ENCODE measurements around the gene CRHR2.

The CRHR2 gene

GRCh38 chr7:30706908-30707307, 24.7 kb upstream of the CRHR2 start:
- DNase-seq (ENCODE audit: low read depth, low spot score) = no peak

- DNase-seq (ENCODE audit: low read depth, low spot score) = no peak
These were observed 24.1 kb upstream of the CRHR2 start for GRCh38 chr7:30706316-30706715.

GRCh38 chr7:30705596-30705995, 23.3 kb upstream of the CRHR2 start:
- no peak for DNase-seq (ENCODE audit: low read depth, low spot score)

GRCh38 chr7:30705008-30705407, 22.8 kb upstream of the CRHR2 start:
- no peak for DNase-seq (ENCODE audit: low read depth, low spot score)

GRCh38 chr7:30703756-30704155, 21.5 kb upstream of the CRHR2 start:
- DNase-seq (ENCODE audit: low read depth, low spot score) = no peak

GRCh38 chr7:30702200-30702599, 19.9 kb upstream of the CRHR2 start:
- DNase-seq (ENCODE audit: low read depth, low spot score) = no peak

- no peak for DNase-seq (ENCODE audit: low read depth, low spot score)
These were observed 18.7 kb upstream of the CRHR2 start for GRCh38 chr7:30700941-30701340.

GRCh38 chr7:30699706-30700495, 17.6 kb upstream of the CRHR2 start:
- DNase-seq (ENCODE audit: low read depth, low spot score) = no peak

- DNase-seq (ENCODE audit: low read depth, low spot score) = no peak
These were observed 16.2 kb upstream of the CRHR2 start for GRCh38 chr7:30698481-30698880.

- DNase-seq (ENCODE audit: low read depth, low spot score) = no peak
These were observed 15.6 kb upstream of the CRHR2 start for GRCh38 chr7:30697719-30698460.

- DNase-seq (ENCODE audit: low read depth, low spot score) = no peak
These were observed 12.8 kb upstream of the CRHR2 start for GRCh38 chr7:30694774-30695721.

- DNase-seq (ENCODE audit: low read depth, low spot score) = no peak
These were observed 12.0 kb upstream of the CRHR2 start for GRCh38 chr7:30694218-30694745.

- no peak for DNase-seq (ENCODE audit: low read depth, low spot score)
These were observed 10.6 kb upstream of the CRHR2 start for GRCh38 chr7:30692882-30693281.

- DNase-seq (ENCODE audit: low read depth, low spot score) = no peak
These were observed 10.2 kb upstream of the CRHR2 start for GRCh38 chr7:30692438-30692837.

- no peak for DNase-seq (ENCODE audit: low read depth, low spot score)
These were observed 7.8 kb upstream of the CRHR2 start for GRCh38 chr7:30690011-30690410.

GRCh38 chr7:30688718-30689221, 6.5 kb upstream of the CRHR2 start:
- DNase-seq (ENCODE audit: low read depth, low spot score) = no peak

- DNase-seq (ENCODE audit: low read depth, low spot score) = no peak
These were observed 5.3 kb upstream of the CRHR2 start for GRCh38 chr7:30687604-30688003.

- DNase-seq (ENCODE audit: low read depth, low spot score) = no peak
These were observed 2.1 kb upstream of the CRHR2 start for GRCh38 chr7:30684351-30684750.

GRCh38 chr7:30683816-30684215, 1.6 kb upstream of the CRHR2 start:
- DNase-seq (ENCODE audit: low read depth, low spot score) = no peak

- no peak for DNase-seq (ENCODE audit: low read depth, low spot score)
These were observed 1.1 kb upstream of the CRHR2 start for GRCh38 chr7:30683306-30683705.

- DNase-seq (ENCODE audit: low read depth, low spot score) = no peak
These were observed 443 bp downstream of the CRHR2 start for GRCh38 chr7:30681815-30682211.
